Right forelimb (tissue), 1 donor: Measurements from ENCODE around the gene GATAD2A.
"Not testable (repeated sequence)": the region's sequence is repeated elsewhere in the genome, so short reads cannot be mapped to it uniquely, and the experiment has no call there.

Experiments
- DNase-seq: peaks from one replicate; pipeline ENCODE4 v3.0.0-alpha.2; 2018

Gene GATAD2A

GRCh38 chr19:19468424-19469050 lies 63.1 kb downstream of the GATAD2A start:
- DNase-seq: no peak

GRCh38 chr19:19470579-19470978 lies 65.1 kb downstream of the GATAD2A start:
- no peak for DNase-seq

- no peak for DNase-seq
Measured at GRCh38 chr19:19471682-19472081, 66.2 kb downstream of the GATAD2A start.

- not testable (repeated sequence) for DNase-seq
Measured at GRCh38 chr19:19472106-19472505, 66.6 kb downstream of the GATAD2A start.

- DNase-seq: peak; percentile 70
Measured at GRCh38 chr19:19475015-19475765, 69.7 kb downstream of the GATAD2A start.

GRCh38 chr19:19475849-19476828 lies 70.7 kb downstream of the GATAD2A start:
- DNase-seq: no peak

- no peak for DNase-seq
Measured at GRCh38 chr19:19477705-19478383, 72.4 kb downstream of the GATAD2A start.

- DNase-seq: no peak
Measured at GRCh38 chr19:19480688-19481087, 75.2 kb downstream of the GATAD2A start.

GRCh38 chr19:19482809-19483596 lies 77.5 kb downstream of the GATAD2A start:
- peak; percentile 71 for DNase-seq

GRCh38 chr19:19485161-19485997 lies 79.9 kb downstream of the GATAD2A start:
- DNase-seq: no peak

GRCh38 chr19:19485998-19486290 lies 80.5 kb downstream of the GATAD2A start:
- no peak for DNase-seq

GRCh38 chr19:19486343-19487076 lies 81.0 kb downstream of the GATAD2A start:
- no peak for DNase-seq

GRCh38 chr19:19487077-19487949 lies 81.8 kb downstream of the GATAD2A start:
- no peak for DNase-seq

GRCh38 chr19:19487950-19488874 lies 82.7 kb downstream of the GATAD2A start:
- no peak for DNase-seq

- peak; percentile 80 for DNase-seq
Measured at GRCh38 chr19:19488875-19489690, 83.6 kb downstream of the GATAD2A start.

GRCh38 chr19:19489804-19490204 lies 84.3 kb downstream of the GATAD2A start:
- no peak for DNase-seq
